Activated CD4-positive, alpha-beta memory T cell treated with anti-CD3 and anti-CD28 coated beads, Interleukin-2, amount 10 ng/mL, durations not matched to agents 7 days and 5 days (primary cell): ENCODE data around the gene ALG8. TPM values are rescaled to one million over a fixed set of nuclear protein-coding genes. Genes with fewer than 3 reads are reported as not detected.
"Not testable (repeated sequence)": the region's sequence is repeated elsewhere in the genome, so short reads cannot be mapped to it uniquely, and the experiment has no call there.

Source experiments
- CTCF ChIA-PET: fragments of 350-600 bp; sonication (Branson Sonifier 250); formaldehyde crosslinking; loops from one replicate; lab custom pipeline; 2021; ENCODE audit warnings: antibody characterized with exemption, inconsistent platforms; lab: Charles Lee
- POLR2A ChIA-PET: fragments of 350-600 bp; sonication (Branson Sonifier 250); formaldehyde crosslinking; loops from one replicate; lab custom pipeline; 2021; ENCODE audit warnings: antibody characterized with exemption; lab: Charles Lee
- DNase-seq: peaks from one replicate; pipeline ENCODE4 v3.0.0-alpha.2; 2020
- H3K27ac Mint-ChIP-seq: one replicate; pipeline ENCODE4 v1.8.0; 2021; ENCODE audit warnings: mild to moderate bottlenecking, mixed read lengths
- H3K27me3 Mint-ChIP-seq: one replicate; pipeline ENCODE4 v1.8.0; 2021; ENCODE audit warnings: mixed read lengths
- H3K36me3 Mint-ChIP-seq: one replicate; pipeline ENCODE4 v1.8.0; 2021; ENCODE audit warnings: low read depth, mixed read lengths
- H3K4me1 Mint-ChIP-seq: one replicate; pipeline ENCODE4 v1.8.0; 2021; ENCODE audit warnings: mixed read lengths
- H3K4me3 Mint-ChIP-seq: one replicate; pipeline ENCODE4 v1.8.0; 2021; ENCODE audit warnings: mild to moderate bottlenecking, mixed read lengths
- H3K9me3 Mint-ChIP-seq: one replicate; pipeline ENCODE4 v1.8.0; 2021; ENCODE audit warnings: mixed read lengths
- total RNA-seq, 2 experiments: library from RNA; stranded (reverse); gene quantifications; one replicate each; pipeline ENCODE4 v1.2.3, GENCODE V29; 2021

ALG8 gene
- total RNA-seq, 2 experiments from 2014 or later, result 40.2 to 48.1 TPM

- Mint-ChIP-seq H3K27me3 (no peaks in the 10 kb centered on the region), H3K36me3 (peaks cover 46% of the 10 kb centered on the region), H3K9me3 (no peaks in the 10 kb centered on the region), H3K4me3 (no peak overlapping the region), H3K27ac (no peak overlapping the region), H3K4me1 (peaks cover 8% of the 10 kb centered on the region)
- CTCF ChIA-PET, result no interaction called here
- no peak for DNase-seq
- POLR2A ChIA-PET, result no interaction called here
Measured at GRCh38 chr11:78070621-78071020, 68.8 kb downstream of the ALG8 start.

- ChIA-PET POLR2A (interaction anchor here (0.9 to 1.4 kb wide), 2 partner anchors 8 to 9 kb away, joined by 3 to 4 read pairs; no protein-coding TSS in a partner anchor), CTCF (interaction anchor here (1.2 kb wide), 1 partner anchor 23 kb away, joined by 4 read pairs; no protein-coding TSS in a partner anchor)
- Mint-ChIP-seq H3K4me3 (no peak overlapping the region), H3K27me3 (no peaks in the 10 kb centered on the region), H3K27ac (no peak overlapping the region), H3K4me1 (peaks cover 3% of the 10 kb centered on the region), H3K36me3 (peaks cover 41% of the 10 kb centered on the region), H3K9me3 (no peaks in the 10 kb centered on the region)
- no peak for DNase-seq
Measured at GRCh38 chr11:78069465-78069864, 70.0 kb downstream of the ALG8 start.

GRCh38 chr11:78067704-78068103 is 71.7 kb downstream of the ALG8 start:
- H3K27me3 Mint-ChIP-seq, result no peaks in the 10 kb centered on the region
- H3K27ac Mint-ChIP-seq, result no peak overlapping the region
- no peaks in the 10 kb centered on the region for H3K9me3 Mint-ChIP-seq
- H3K4me3 Mint-ChIP-seq, result no peak overlapping the region
- peaks cover 40% of the 10 kb centered on the region for H3K36me3 Mint-ChIP-seq
- no peak for DNase-seq
- ChIA-PET CTCF (interaction anchor here (1.9 kb wide), 1 partner anchor 11 kb away, joined by 6 read pairs; no protein-coding TSS in a partner anchor), POLR2A (interaction anchor here (0.6 kb wide), 1 partner anchor 1397 kb away, joined by 5 read pairs; no protein-coding TSS in a partner anchor)
- peaks cover 3% of the 10 kb centered on the region for H3K4me1 Mint-ChIP-seq

GRCh38 chr11:78066471-78066870 is 73.0 kb downstream of the ALG8 start:
- no peak for DNase-seq
- Mint-ChIP-seq H3K4me3 (no peak overlapping the region), H3K4me1 (no peaks in the 10 kb centered on the region), H3K27ac (no peak overlapping the region), H3K36me3 (peaks cover 31% of the 10 kb centered on the region), H3K27me3 (no peaks in the 10 kb centered on the region), H3K9me3 (no peaks in the 10 kb centered on the region)
- ChIA-PET POLR2A (interaction anchor here (1.5 kb wide), 1 partner anchor 12 kb away, joined by 4 read pairs; no protein-coding TSS in a partner anchor), CTCF (interaction anchor here (1.1 kb wide), 1 partner anchor 20 kb away, joined by 4 read pairs; no protein-coding TSS in a partner anchor)

- ChIA-PET POLR2A (interaction anchor here (1.5 kb wide), 1 partner anchor 13 kb away, joined by 4 read pairs; no protein-coding TSS in a partner anchor), CTCF (interaction anchor here (0.6 kb wide), 1 partner anchor 352 kb away, joined by 3 read pairs; no protein-coding TSS in a partner anchor)
- Mint-ChIP-seq H3K9me3 (no peaks in the 10 kb centered on the region), H3K27me3 (no peaks in the 10 kb centered on the region), H3K27ac (no peak overlapping the region), H3K4me1 (no peaks in the 10 kb centered on the region), H3K4me3 (no peak overlapping the region), H3K36me3 (peaks cover 27% of the 10 kb centered on the region)
- no peak for DNase-seq
Measured at GRCh38 chr11:78065203-78065602, 74.2 kb downstream of the ALG8 start.

- no peak for DNase-seq
- Mint-ChIP-seq H3K9me3 (no peaks in the 10 kb centered on the region), H3K27me3 (no peaks in the 10 kb centered on the region), H3K27ac (no peak within 1 kb of the TSS), H3K4me1 (no peaks in the 10 kb centered on the region), H3K36me3 (peaks cover 16% of the 10 kb centered on the region), H3K4me3 (no peak within 1 kb of the TSS)
- ChIA-PET CTCF (interaction anchor here (0.7 kb wide), 1 partner anchor 17 kb away, joined by 3 read pairs; no protein-coding TSS in a partner anchor), POLR2A (no interaction called here)
Measured at GRCh38 chr11:78063440-78064181, 75.8 kb downstream of the ALG8 start, which contains the start of gene THRSP. Gene THRSP, plus strand, starts transcription at chr11:78063861. Its CDS starts 21 bp downstream, at chr11:78063882.

GRCh38 chr11:78062671-78063070 is 76.8 kb downstream of the ALG8 start:
- H3K27me3 Mint-ChIP-seq, result no peaks in the 10 kb centered on the region
- H3K36me3 Mint-ChIP-seq, result peaks cover 11% of the 10 kb centered on the region
- H3K4me3 Mint-ChIP-seq, result no peak overlapping the region
- ChIA-PET POLR2A (no interaction called here), CTCF (interaction anchor here (0.7 kb wide), 1 partner anchor 16 kb away, joined by 3 read pairs; no protein-coding TSS in a partner anchor)
- DNase-seq, result no peak
- H3K4me1 Mint-ChIP-seq, result no peaks in the 10 kb centered on the region
- H3K27ac Mint-ChIP-seq, result no peak overlapping the region
- H3K9me3 Mint-ChIP-seq, result no peaks in the 10 kb centered on the region

GRCh38 chr11:78061921-78062311 is 77.5 kb downstream of the ALG8 start:
- Mint-ChIP-seq H3K4me3 (no peak overlapping the region), H3K4me1 (no peaks in the 10 kb centered on the region), H3K36me3 (peaks cover 6% of the 10 kb centered on the region), H3K27me3 (no peaks in the 10 kb centered on the region), H3K9me3 (no peaks in the 10 kb centered on the region), H3K27ac (no peak overlapping the region)
- ChIA-PET POLR2A (interaction anchor here (1.2 kb wide), 1 partner anchor 18 kb away, joined by 3 read pairs; the partner anchor contains the start of gene NDUFC2), CTCF (no interaction called here)
- no peak for DNase-seq

GRCh38 chr11:78061088-78061920 is 78.1 kb downstream of the ALG8 start:
- H3K27me3 Mint-ChIP-seq, result no peaks in the 10 kb centered on the region
- DNase-seq, result no peak
- POLR2A ChIA-PET, result interaction anchor here (0.6 to 1.2 kb wide), 2 partner anchors 19 to 383 kb away, joined by 3 read pairs; partner anchors contain the start of gene NDUFC2
- no peak overlapping the region for H3K27ac Mint-ChIP-seq
- no peaks in the 10 kb centered on the region for H3K9me3 Mint-ChIP-seq
- peaks cover under 1% of the 10 kb centered on the region for H3K36me3 Mint-ChIP-seq
- CTCF ChIA-PET, result interaction anchor here (1.4 kb wide), 1 partner anchor 12 kb away, joined by 3 read pairs; no protein-coding TSS in a partner anchor
- no peaks in the 10 kb centered on the region for H3K4me1 Mint-ChIP-seq
- H3K4me3 Mint-ChIP-seq, result no peak overlapping the region

- H3K27me3 Mint-ChIP-seq, result no peaks in the 10 kb centered on the region
- no peak overlapping the region for H3K4me3 Mint-ChIP-seq
- no peaks in the 10 kb centered on the region for H3K9me3 Mint-ChIP-seq
- no peak for DNase-seq
- H3K4me1 Mint-ChIP-seq, result no peaks in the 10 kb centered on the region
- ChIA-PET CTCF (interaction anchor here (1.4 kb wide), 1 partner anchor 12 kb away, joined by 3 read pairs; no protein-coding TSS in a partner anchor), POLR2A (interaction anchor here (0.6 kb wide), 1 partner anchor 384 kb away, joined by 3 read pairs; no protein-coding TSS in a partner anchor)
- H3K27ac Mint-ChIP-seq, result no peak overlapping the region
- no peaks in the 10 kb centered on the region for H3K36me3 Mint-ChIP-seq
Measured at GRCh38 chr11:78060533-78060932, 78.9 kb downstream of the ALG8 start.

GRCh38 chr11:78059749-78060328 is 79.6 kb downstream of the ALG8 start:
- H3K27ac Mint-ChIP-seq, H3K9me3 Mint-ChIP-seq, DNase-seq, H3K36me3 Mint-ChIP-seq, H3K27me3 Mint-ChIP-seq, CTCF ChIA-PET, H3K4me1 Mint-ChIP-seq, POLR2A ChIA-PET, H3K4me3 Mint-ChIP-seq: not testable (repeated sequence)

GRCh38 chr11:78057462-78058055 is 81.9 kb downstream of the ALG8 start:
- DNase-seq, result no peak
- H3K9me3 Mint-ChIP-seq, result no peaks in the 10 kb centered on the region
- no peak overlapping the region for H3K27ac Mint-ChIP-seq
- POLR2A ChIA-PET, result no interaction called here
- H3K4me3 Mint-ChIP-seq, result no peak overlapping the region
- no peaks in the 10 kb centered on the region for H3K4me1 Mint-ChIP-seq
- no peaks in the 10 kb centered on the region for H3K27me3 Mint-ChIP-seq
- CTCF ChIA-PET, result no interaction called here
- no peaks in the 10 kb centered on the region for H3K36me3 Mint-ChIP-seq
